ENCODE results near the gene GRIK2.

DNA sequence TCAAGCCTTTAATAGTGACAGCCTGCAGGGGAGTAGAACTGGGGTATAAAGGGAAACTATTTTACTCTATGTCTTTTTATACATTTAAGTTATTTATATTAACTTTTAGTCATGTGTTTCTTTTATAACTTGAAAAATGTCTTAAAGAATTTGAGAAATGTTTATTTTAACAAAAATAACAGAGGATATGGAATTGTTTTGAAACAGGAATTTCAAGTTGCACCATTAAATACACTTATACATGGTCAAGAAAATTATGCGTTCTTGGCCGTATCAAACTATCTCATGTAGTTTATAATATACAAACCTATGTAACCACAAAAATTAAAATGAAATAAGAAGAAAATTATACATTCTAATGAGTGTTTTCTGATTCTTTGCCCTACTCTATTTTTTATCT, 282.7 kb downstream of the GRIK2 start:
- TF ChIP-seq, protein P1, sequence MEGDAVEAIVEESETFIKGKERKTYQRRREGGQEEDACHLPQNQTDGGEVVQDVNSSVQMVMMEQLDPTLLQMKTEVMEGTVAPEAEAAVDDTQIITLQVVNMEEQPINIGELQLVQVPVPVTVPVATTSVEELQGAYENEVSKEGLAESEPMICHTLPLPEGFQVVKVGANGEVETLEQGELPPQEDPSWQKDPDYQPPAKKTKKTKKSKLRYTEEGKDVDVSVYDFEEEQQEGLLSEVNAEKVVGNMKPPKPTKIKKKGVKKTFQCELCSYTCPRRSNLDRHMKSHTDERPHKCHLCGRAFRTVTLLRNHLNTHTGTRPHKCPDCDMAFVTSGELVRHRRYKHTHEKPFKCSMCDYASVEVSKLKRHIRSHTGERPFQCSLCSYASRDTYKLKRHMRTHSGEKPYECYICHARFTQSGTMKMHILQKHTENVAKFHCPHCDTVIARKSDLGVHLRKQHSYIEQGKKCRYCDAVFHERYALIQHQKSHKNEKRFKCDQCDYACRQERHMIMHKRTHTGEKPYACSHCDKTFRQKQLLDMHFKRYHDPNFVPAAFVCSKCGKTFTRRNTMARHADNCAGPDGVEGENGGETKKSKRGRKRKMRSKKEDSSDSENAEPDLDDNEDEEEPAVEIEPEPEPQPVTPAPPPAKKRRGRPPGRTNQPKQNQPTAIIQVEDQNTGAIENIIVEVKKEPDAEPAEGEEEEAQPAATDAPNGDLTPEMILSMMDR (IDR thresholded peaks at IDR 0.05): no peak
- TF ChIP-seq POLR2A (IDR thresholded peaks at IDR 0.05): no peak

Measured in Peyer's patch (tissue), 4 donors.